ENCODE data around the gene CCR9. TPM values are rescaled to one million over a fixed set of nuclear protein-coding genes. Genes with fewer than 3 reads are reported as not detected.

CCR9 gene
- total RNA-seq, 1 donor from 2014 or later = not detected

GRCh38 chr3:45921158-45922038 is 35.1 kb downstream of the CCR9 start:
- Histone ChIP-seq H3K4me1 (no peaks in the 10 kb centered on the region), H3K27ac (no peak overlapping the region), H3K27me3 (no peaks in the 10 kb centered on the region), H3K9me3 (no peaks in the 10 kb centered on the region), H3K4me3 (no peak overlapping the region), H3K36me3 (peaks cover 69% of the 10 kb centered on the region)
- intact Hi-C loops (cut with DNase I) = no loop called here
- TF ChIP-seq CTCF (IDR thresholded peaks at IDR 0.05) = no peak
- DNase-seq (no peak), ATAC-seq (no peak)

GRCh38 chr3:45922039-45922326 is 35.6 kb downstream of the CCR9 start:
- Histone ChIP-seq H3K9me3 (no peaks in the 10 kb centered on the region), H3K27ac (no peak overlapping the region), H3K4me3 (no peak overlapping the region), H3K36me3 (peaks cover 75% of the 10 kb centered on the region), H3K4me1 (no peaks in the 10 kb centered on the region), H3K27me3 (no peaks in the 10 kb centered on the region)
- no peak for ATAC-seq
- intact Hi-C loops (cut with DNase I) = no loop called here
- TF ChIP-seq CTCF (IDR thresholded peaks at IDR 0.05) = no peak
- no peak for DNase-seq

GRCh38 chr3:45922950-45923590 is 36.7 kb downstream of the CCR9 start:
- Histone ChIP-seq H3K36me3 (peaks cover 83% of the 10 kb centered on the region), H3K4me1 (no peaks in the 10 kb centered on the region), H3K4me3 (no peak overlapping the region), H3K27ac (no peak overlapping the region), H3K27me3 (no peaks in the 10 kb centered on the region), H3K9me3 (no peaks in the 10 kb centered on the region)
- no peak for TF ChIP-seq CTCF (IDR thresholded peaks at IDR 0.05)
- DNase-seq (no peak), ATAC-seq (peak; percentile 5)
- intact Hi-C loops (cut with DNase I) = no loop called here

GRCh38 chr3:45923755-45924154 is 37.4 kb downstream of the CCR9 start:
- intact Hi-C loops (cut with DNase I) = no loop called here
- DNase-seq = no peak
- Histone ChIP-seq H3K4me3 (no peak overlapping the region), H3K36me3 (peaks cover 86% of the 10 kb centered on the region), H3K27me3 (no peaks in the 10 kb centered on the region), H3K9me3 (no peaks in the 10 kb centered on the region), H3K4me1 (no peaks in the 10 kb centered on the region), H3K27ac (no peak overlapping the region)
- ATAC-seq = no peak
- no peak for TF ChIP-seq CTCF (IDR thresholded peaks at IDR 0.05)

- DNase-seq (no peak), ATAC-seq (no peak)
- H3K4me3 ChIP-seq = no peak overlapping the region
- H3K27ac ChIP-seq = no peak overlapping the region
- no peaks in the 10 kb centered on the region for H3K27me3 ChIP-seq
- intact Hi-C loops (cut with DNase I) = no loop called here
- no peaks in the 10 kb centered on the region for H3K4me1 ChIP-seq
- peaks cover 87% of the 10 kb centered on the region for H3K36me3 ChIP-seq
- TF ChIP-seq CTCF (IDR thresholded peaks at IDR 0.05) = no peak
- no peaks in the 10 kb centered on the region for H3K9me3 ChIP-seq
Measured at GRCh38 chr3:45927881-45928280, 41.5 kb downstream of the CCR9 start.

Measured in upper lobe of right lung (tissue), 1 donor.